ENCODE data around the gene GNA14.

DNA sequence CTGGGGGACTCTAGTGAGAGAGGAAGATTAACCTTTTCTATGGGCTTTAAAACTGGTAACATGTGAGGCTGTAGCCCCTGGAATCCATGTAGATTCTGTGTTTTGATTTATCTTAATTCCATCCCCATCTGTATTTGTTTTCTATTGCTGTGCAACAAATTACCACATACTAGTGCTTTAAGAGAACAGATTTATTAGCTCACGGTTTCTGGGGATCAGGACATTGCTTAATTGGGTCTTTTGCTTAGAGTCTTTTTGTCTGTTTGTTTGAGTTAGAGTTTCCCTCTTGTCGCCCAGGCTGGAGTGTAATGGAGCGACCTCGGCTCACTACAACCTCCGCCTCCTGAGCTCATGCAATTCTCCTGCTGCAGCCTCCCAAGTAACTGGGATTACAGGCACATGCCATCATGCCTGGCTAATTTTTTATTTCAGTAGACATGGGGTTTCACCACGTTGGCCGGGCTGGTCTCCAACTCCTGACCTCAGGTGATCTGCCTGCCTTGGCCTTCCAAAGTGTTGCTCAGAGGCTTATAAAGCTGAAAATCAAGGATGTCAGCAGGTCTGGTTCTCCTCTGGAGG lies 29.9 kb upstream of the GNA14 start:
- TF ChIP-seq MYC (IDR thresholded peaks at IDR 0.05; ENCODE audit: low read depth, low read length) = no peak
- TF ChIP-seq, protein P1, sequence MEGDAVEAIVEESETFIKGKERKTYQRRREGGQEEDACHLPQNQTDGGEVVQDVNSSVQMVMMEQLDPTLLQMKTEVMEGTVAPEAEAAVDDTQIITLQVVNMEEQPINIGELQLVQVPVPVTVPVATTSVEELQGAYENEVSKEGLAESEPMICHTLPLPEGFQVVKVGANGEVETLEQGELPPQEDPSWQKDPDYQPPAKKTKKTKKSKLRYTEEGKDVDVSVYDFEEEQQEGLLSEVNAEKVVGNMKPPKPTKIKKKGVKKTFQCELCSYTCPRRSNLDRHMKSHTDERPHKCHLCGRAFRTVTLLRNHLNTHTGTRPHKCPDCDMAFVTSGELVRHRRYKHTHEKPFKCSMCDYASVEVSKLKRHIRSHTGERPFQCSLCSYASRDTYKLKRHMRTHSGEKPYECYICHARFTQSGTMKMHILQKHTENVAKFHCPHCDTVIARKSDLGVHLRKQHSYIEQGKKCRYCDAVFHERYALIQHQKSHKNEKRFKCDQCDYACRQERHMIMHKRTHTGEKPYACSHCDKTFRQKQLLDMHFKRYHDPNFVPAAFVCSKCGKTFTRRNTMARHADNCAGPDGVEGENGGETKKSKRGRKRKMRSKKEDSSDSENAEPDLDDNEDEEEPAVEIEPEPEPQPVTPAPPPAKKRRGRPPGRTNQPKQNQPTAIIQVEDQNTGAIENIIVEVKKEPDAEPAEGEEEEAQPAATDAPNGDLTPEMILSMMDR (IDR thresholded peaks at IDR 0.05; ENCODE audit: extremely low read depth in 1 of 2, insufficient read depth in 1 of 2, low read depth in 1 of 2, low read length in 2 of 2) = no peak
- TF ChIP-seq GATA2 (IDR thresholded peaks at IDR 0.05; ENCODE audit: insufficient read depth, insufficient read length, low read depth, low read length) = no peak
- no peak for TF ChIP-seq MAX (IDR thresholded peaks at IDR 0.05; ENCODE audit: insufficient read depth, insufficient read length)
- no peak for TF ChIP-seq EZH2 (IDR thresholded peaks at IDR 0.05; ENCODE audit: borderline replicate concordance, low read depth, low read length, severe bottlenecking)
